Right lobe of liver (tissue), 6 donors: ENCODE measurements around the gene MYO1D. TPM values are rescaled to one million over a fixed set of nuclear protein-coding genes. Genes with fewer than 3 reads are reported as not detected.

Source experiments
- ATAC-seq, 4 donors: fragments of 200-7000 bp; cut with Tn5 transposase; one replicate each; pipeline ENCODE4 v1.9.1; 2020; ENCODE audit warnings: mild to moderate bottlenecking in 4 of 4, moderate library complexity in 4 of 4
- DNase-seq, 3 donors: peaks; one replicate each; pipeline ENCODE4 v3.0.0-alpha.2; 2020
- H3K27ac ChIP-seq, 3 donors: fragments of 200-600 bp; one replicate each; pipeline ENCODE4 v1.8.0; 2022
- H3K27me3 ChIP-seq, 2 donors: fragments of 200-600 bp; one replicate each; pipeline ENCODE4 v1.8.0; 2022
- H3K36me3 ChIP-seq, 4 donors: fragments of 200-600 bp; sonication (generic) in 1 of 4; one replicate each; pipeline versions ENCODE4 v1.5.1 to v1.8.0; 2017 to 2022; ENCODE audit warnings: control low read depth in 1 of 4
- H3K4me1 ChIP-seq, 4 donors: fragments of 200-600 bp; sonication (generic) in 1 of 4; one replicate each; pipeline versions ENCODE4 v1.5.1 to v1.8.0; 2017 to 2022; ENCODE audit warnings: control low read depth in 1 of 4
- H3K4me3 ChIP-seq, 3 donors: fragments of 200-600 bp; one replicate each; pipeline ENCODE4 v1.8.0; 2022
- H3K9me3 ChIP-seq, 4 donors: fragments of 200-600 bp; sonication (generic) in 1 of 4; one replicate each; pipeline versions ENCODE4 v1.5.1 to v1.8.0; 2017 to 2022; ENCODE audit warnings: control low read depth in 1 of 4
- CTCF ChIP-seq, 4 donors: fragments of 200-600 bp in 3 of 4; fragments of 450-650 bp in 1 of 4; IDR thresholded peaks; one replicate each; pipeline versions ENCODE4 v1.5.1 to v1.8.0; 2016 to 2022; ENCODE audit warnings: antibody characterized with exemption in 4 of 4, mild to moderate bottlenecking in 2 of 4
- POLR2A ChIP-seq: fragments of 450-650 bp; IDR thresholded peaks from one replicate; pipeline ENCODE4 v1.6.1; 2017; ENCODE audit warnings: antibody characterized with exemption, mild to moderate bottlenecking
- WGBS: methylation state at CpG from one replicate; pipeline ENCODE4 v1.1.6; 2018; ENCODE audit warnings: low coverage, low lambda C conversion rate; ENCODE audit not compliant: insufficient coverage; ENCODE audit errors: missing lambda C conversion rate; 5-methylcytosine and 5-hydroxymethylcytosine counted together
- intact Hi-C, 2 donors: fragments of 100-400 bp; cut with DNase I; formaldehyde crosslinking; loops; one replicate each; pipeline versions ENCODE4 v1.11.2 to v1.14.1; 2022
- total RNA-seq, 6 experiments: library from RNA; depleted of rRNA in 2 of 6; stranded (reverse); fragments of >200 nt in 2 of 6; fragmentation: NEBNext Ultra II Directional in 3 of 6; extraction: Animal tissue kit (Norgen Biotek cat#: 25700) in 3 of 6; gene quantifications; one replicate each; pipeline versions ENCODE4 v1.1.0 to v1.2.4, GENCODE V29; 2016 to 2023
- donor health status: DM: no; HTN: yes; CAD: no.
- donor health status: DM: no; HTN: no; CAD: no.
- donor health status: DM: no; HTN: no; CAD: no.
- donor health status: DM: no; HTN: yes; CAD: no.
- donor health status: DM: no; HTN: yes; CAD: no.

MYO1D gene
- total RNA-seq, 6 experiments from 2014 or later: 17.6 to 25.7 (median 21.0) TPM

DNA sequence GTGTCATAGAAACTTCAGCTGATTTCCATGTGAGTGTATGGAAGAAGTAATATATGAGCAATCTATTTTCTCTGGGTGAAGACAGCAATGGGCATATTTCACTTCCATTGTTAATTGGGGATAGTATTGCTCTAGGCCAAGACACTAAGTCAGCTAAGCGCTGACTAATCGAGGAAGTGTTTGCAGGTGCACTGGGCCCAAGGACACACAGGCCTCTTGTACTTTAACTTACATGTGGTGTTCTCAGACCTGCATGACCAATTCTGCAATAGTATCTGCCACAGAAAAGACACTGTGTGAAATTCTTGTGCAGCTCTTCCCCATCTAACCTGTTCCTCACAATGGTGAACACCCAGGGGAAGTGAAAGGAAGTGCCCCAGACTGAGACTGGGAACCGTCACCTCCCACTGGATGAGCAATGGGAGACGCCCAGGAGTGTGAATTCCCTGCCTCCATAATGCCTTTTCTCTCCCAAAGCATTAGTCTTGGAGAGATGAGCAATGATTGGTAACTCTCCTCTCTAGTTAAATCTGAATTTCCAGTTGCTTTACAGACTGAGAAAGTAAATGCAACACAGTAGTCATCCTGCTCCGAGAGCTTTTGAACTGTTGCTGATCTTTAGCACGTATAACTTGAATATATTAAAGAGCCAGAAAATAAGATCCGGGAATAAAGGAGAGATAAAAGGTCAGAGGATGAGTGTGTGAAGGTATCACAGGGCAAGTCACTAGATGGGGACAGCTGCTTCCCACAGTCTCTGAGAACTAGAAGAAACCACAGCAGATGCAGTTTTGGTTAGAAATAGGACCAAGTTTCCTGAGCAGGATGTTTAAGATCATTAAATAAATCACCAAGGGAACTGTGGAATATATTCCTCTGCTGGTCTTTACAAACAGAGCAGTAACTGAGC is 307.5 kb downstream of the MYO1D start:
- Histone ChIP-seq H3K4me3 (no peak overlapping the region), H3K36me3 (no peaks in the 10 kb centered on the region), H3K27ac (no peak overlapping the region), H3K4me1 (no peaks in the 10 kb centered on the region), H3K9me3 (no peaks in the 10 kb centered on the region), H3K27me3 (no peaks in the 10 kb centered on the region)
- TF ChIP-seq CTCF (IDR thresholded peaks at IDR 0.05) (no peak), POLR2A (no peak)
- ATAC-seq (no peak), DNase-seq (no peak)
- intact Hi-C loops: no loop called here
- WGBS: 78% methylated on average over 5 of the region's 7 CpGs

DNA sequence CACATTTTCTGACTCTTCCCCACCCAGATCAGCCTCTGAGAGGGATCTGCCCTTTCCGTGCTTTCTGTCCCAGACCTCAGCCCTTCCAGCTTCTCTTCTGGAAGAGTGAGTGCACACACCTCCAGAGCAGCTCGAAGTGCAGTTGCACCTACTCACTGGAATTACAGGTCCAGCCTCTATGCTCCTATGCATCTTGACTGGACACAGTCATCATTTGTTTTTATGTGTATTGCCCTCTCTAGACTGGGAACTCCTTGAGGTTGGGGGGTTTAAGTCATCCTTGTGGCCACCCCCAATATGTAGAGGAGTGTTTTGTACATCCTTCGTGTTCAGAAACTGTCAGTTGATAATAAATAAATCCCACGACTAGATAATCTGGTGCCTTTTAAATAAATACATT is 308.2 kb downstream of the MYO1D start:
- no peaks in the 10 kb centered on the region for H3K36me3 ChIP-seq
- no peak for TF ChIP-seq CTCF (IDR thresholded peaks at IDR 0.05)
- TF ChIP-seq POLR2A: no peak
- intact Hi-C loops: no loop called here
- DNase-seq (no peak), ATAC-seq (no peak)
- no peaks in the 10 kb centered on the region for H3K9me3 ChIP-seq
- no peak overlapping the region for H3K27ac ChIP-seq
- H3K4me3 ChIP-seq: no peak overlapping the region
- no peaks in the 10 kb centered on the region for H3K4me1 ChIP-seq
- H3K27me3 ChIP-seq: no peaks in the 10 kb centered on the region
- WGBS: 90% methylated on average over 4 of the region's 4 CpGs

GRCh38 chr17:32567511-32567910 is 309.4 kb downstream of the MYO1D start:
- H3K9me3 ChIP-seq: no peaks in the 10 kb centered on the region
- 100% methylated on average over 3 of the region's 4 CpGs for WGBS
- ATAC-seq (no peak), DNase-seq (no peak)
- intact Hi-C loops: no loop called here
- no peaks in the 10 kb centered on the region for H3K27me3 ChIP-seq
- H3K4me3 ChIP-seq: no peak overlapping the region
- no peaks in the 10 kb centered on the region for H3K36me3 ChIP-seq
- H3K4me1 ChIP-seq: no peaks in the 10 kb centered on the region
- TF ChIP-seq POLR2A (no peak), CTCF (IDR thresholded peaks at IDR 0.05) (no peak)
- H3K27ac ChIP-seq: no peak overlapping the region

DNA sequence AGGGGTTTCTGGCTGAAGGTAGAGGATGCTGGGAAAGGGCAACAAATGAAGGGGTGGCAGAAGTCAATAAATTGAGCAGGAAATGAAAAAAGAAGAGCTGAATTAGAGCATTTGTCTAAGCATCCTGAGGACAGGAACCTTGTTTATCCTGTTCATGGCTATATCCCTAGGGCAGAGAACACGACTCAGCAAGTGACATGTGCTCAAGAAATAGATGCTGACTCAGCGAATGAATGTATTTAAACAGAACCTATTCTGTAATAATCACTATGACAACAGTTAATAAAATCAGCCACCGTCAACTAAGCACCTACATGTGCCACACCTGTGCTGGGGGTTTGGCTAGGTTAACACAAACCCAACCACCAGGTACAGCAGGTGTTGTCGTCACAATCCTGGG is 309.8 kb downstream of the MYO1D start:
- no peak for ATAC-seq
- intact Hi-C loops: no loop called here
- no peaks in the 10 kb centered on the region for H3K9me3 ChIP-seq
- no peak for TF ChIP-seq POLR2A
- TF ChIP-seq CTCF (IDR thresholded peaks at IDR 0.05): no peak
- no peaks in the 10 kb centered on the region for H3K4me1 ChIP-seq
- H3K27me3 ChIP-seq: no peaks in the 10 kb centered on the region
- DNase-seq: no peak
- H3K36me3 ChIP-seq: no peaks in the 10 kb centered on the region
- H3K27ac ChIP-seq: no peak overlapping the region
- WGBS: 82% methylated on average over 4 of the region's 4 CpGs
- H3K4me3 ChIP-seq: no peak overlapping the region
